Eye (tissue), 1 donor: ENCODE data around the gene ALS2.
"Not testable (repeated sequence)": the region's sequence is repeated elsewhere in the genome, so short reads cannot be mapped to it uniquely, and the experiment has no call there.

Experiments used
- DNase-seq: peaks from one replicate; pipeline ENCODE4 v3.0.0-alpha.2; 2015

Gene ALS2

GRCh38 chr2:201671205-201671604, 109.5 kb downstream of the ALS2 start:
- DNase-seq = not testable (repeated sequence)

- no peak for DNase-seq
Observed at GRCh38 chr2:201669865-201670264, 110.9 kb downstream of the ALS2 start.

GRCh38 chr2:201668402-201668910, 112.3 kb downstream of the ALS2 start:
- no peak for DNase-seq

- no peak for DNase-seq
Observed at GRCh38 chr2:201664334-201664733, 116.4 kb downstream of the ALS2 start.

- no peak for DNase-seq
Observed at GRCh38 chr2:201661366-201661765, 119.4 kb downstream of the ALS2 start.

- no peak for DNase-seq
Observed at GRCh38 chr2:201660293-201660895, 120.3 kb downstream of the ALS2 start.

GRCh38 chr2:201656740-201657139, 124.0 kb downstream of the ALS2 start:
- DNase-seq = no peak

GRCh38 chr2:201656102-201656501, 124.6 kb downstream of the ALS2 start:
- DNase-seq = no peak

- no peak for DNase-seq
Observed at GRCh38 chr2:201654616-201655384, 125.9 kb downstream of the ALS2 start.

- no peak for DNase-seq
Observed at GRCh38 chr2:201653221-201653620, 127.5 kb downstream of the ALS2 start.
